Umbilical cord (tissue), 1 donor: Measurements from ENCODE around the gene LDLRAD1. TPM values are rescaled to one million over a fixed set of nuclear protein-coding genes. Genes with fewer than 3 reads are reported as not detected.

Experiments used
- total RNA-seq: library from RNA; depleted of rRNA; stranded (reverse); fragments of >200 nt; gene quantifications from one replicate; pipeline ENCODE4 v1.2.3, GENCODE V29; 2014; ENCODE audit warnings: low replicate concordance; ENCODE audit not compliant: insufficient read depth

LDLRAD1 gene
- total RNA-seq, 1 donor from 2014 or later = 0.72 TPM

Other genes with a start within 250 kb of the LDLRAD1 start
- 13.2 TPM for gene NDC1, start 179.9 kb downstream of the LDLRAD1 start, total RNA-seq
- gene YIPF1, start 128.4 kb downstream of the LDLRAD1 start, total RNA-seq = 9.1 TPM
- gene DIO1, start 124.0 kb downstream of the LDLRAD1 start, total RNA-seq = not detected
- 60.9 TPM for gene IFT25, start 72.5 kb downstream of the LDLRAD1 start, total RNA-seq
- gene LRRC42, start 71.8 kb downstream of the LDLRAD1 start, total RNA-seq = 27.2 TPM
- 293 TPM for gene TMEM59, start 35.0 kb upstream of the LDLRAD1 start, total RNA-seq
- gene TCEANC2, start 35.4 kb upstream of the LDLRAD1 start, total RNA-seq = 8.7 TPM
- not detected for gene CDCP2, start 134.8 kb upstream of the LDLRAD1 start, total RNA-seq
- gene CYB5RL, start 181.8 kb upstream of the LDLRAD1 start, total RNA-seq = 1.9 TPM
- gene MRPL37, start 182.0 kb upstream of the LDLRAD1 start, total RNA-seq = 16.9 TPM